COLO829 (cell line): ENCODE measurements around the gene S100PBP.
"Not testable (repeated sequence)": the region's sequence is repeated elsewhere in the genome, so short reads cannot be mapped to it uniquely, and the experiment has no call there.

ENCODE experiments used
- DNase-seq: peaks from one replicate; pipeline ENCODE4 v3.0.0; 2012; ENCODE audit warnings: low spot score

Gene S100PBP

DNA sequence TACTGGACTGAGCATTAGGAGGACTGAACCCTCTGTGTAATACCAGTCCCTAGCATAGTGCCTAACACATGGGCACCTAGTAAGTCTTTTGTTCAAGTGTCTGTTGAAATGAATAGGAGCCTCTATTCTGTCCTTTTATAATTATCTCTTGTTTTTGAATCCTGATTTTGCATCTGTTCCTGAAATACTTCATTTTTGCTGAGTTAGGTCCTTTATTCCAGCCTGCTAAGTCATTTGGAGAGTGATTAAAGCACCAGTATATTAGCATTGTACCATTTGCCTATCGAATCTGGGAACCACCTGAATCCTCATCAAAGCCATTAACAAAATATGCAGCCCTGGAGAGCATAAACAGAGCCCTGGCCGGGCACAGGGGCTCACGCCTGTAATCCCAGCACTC, 32.6 kb upstream of the S100PBP start:
- DNase-seq, result no peak

- peak; percentile 78 for DNase-seq
Measured at GRCh38 chr1:32786856-32787255, 30.6 kb upstream of the S100PBP start.

- DNase-seq, result peak; percentile 56
Measured at GRCh38 chr1:32789356-32789755, 28.1 kb upstream of the S100PBP start.

DNA sequence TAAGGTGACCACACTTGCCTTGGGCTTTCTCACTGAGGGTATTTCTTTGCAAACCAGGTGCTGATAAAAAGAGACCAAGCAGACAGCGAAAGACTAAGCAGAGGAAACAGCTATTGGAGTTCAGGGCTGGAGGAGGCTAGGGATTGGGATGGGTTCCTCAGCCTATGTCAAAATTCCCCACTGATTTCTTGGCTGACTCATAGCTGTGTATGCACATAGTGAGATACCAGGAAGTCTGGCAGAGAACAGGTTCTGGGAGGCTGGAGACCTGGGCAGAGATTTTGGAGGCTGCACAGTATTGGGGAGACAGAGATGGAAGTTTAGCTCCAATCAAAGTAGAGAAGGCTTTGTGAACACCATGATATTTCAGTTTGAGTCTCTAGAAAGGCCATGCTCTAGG, 25.6 kb upstream of the S100PBP start:
- DNase-seq, result no peak

DNA sequence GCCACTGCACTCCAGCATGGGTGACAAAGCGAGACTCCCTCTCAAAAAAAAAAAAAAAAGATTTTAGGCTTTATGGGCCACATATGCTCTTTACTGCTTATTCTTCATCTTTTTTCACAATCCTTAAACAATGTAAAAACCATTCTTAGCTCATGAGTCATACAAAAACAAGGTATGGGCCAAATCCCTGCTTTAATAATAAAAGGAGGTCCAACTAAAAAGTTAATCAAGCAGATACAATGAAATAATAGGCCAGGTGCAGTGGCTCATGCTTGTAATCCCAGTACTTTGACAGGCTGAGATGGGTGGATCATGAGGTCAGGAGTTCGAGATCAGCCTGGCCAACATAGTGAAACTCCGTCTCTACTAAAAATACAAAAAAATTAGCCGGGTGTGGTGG, 21.7 kb upstream of the S100PBP start:
- DNase-seq, result not testable (repeated sequence)

- no peak for DNase-seq
Measured at GRCh38 chr1:32797456-32797855, 20.0 kb upstream of the S100PBP start.

GRCh38 chr1:32798191-32798590, 19.3 kb upstream of the S100PBP start:
- DNase-seq, result no peak

DNA sequence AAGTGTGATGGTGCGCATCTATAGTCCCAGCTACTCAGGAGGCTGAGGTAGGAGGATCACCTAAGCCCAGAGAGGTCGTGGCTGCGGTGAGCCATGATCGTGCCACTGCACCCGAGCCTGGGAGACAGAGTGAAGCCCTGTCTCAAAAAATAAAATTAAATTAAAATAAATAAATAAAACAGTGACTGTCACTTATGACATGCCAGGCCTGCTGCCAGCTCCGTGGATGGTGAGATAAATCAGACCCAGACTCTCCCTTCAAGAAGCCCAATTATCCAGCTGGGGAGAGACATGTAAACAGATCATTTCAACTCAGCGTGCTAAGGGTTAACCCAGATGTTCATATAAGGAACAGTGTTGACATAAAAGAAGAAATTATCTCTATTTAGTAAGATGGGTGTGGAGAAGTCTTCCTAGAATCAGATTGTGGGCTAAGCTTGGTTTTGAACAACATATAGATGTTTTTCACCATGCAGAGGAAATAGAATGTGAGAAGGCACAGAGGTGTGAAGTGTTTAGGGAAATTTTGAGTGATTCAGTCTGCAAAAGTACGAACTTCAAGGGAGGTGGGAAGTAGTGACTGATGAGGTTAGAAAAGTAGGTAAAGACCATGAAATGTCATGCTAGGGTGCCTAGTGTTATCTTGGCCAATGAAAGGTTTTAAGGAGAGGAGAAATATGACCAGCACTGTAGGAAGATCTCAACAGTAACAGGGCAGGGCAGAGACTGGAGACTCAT, 18.6 kb upstream of the S100PBP start:
- no peak for DNase-seq

DNA sequence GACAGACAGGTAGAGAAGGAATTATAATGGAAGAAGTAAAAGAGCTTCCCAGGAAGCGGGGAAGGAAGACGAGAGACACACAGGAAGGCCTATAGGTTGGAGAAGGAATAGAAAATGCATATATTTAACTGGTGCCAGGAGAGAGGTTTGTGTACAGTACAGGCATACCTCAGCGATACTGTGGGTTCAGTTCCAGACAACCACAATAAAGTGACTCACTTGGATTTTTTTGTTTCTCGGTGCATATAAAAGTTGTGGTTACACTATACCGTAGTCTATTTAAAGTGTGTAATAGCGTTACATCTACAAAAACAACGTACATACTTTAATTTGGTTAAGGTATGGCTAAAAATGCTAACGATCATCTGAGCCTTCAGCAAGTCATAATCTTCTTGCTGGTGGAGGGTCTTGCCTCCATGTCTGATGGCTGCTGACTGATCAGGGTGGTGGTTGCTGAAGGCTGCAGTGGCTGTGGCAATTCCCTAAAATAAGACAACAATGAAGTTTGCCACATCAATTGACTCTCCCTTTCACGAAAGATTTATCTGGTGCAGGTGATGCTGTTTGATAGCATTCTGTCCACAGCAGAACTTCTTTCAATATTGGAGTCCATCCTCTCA, 16.2 kb upstream of the S100PBP start:
- no peak for DNase-seq

GRCh38 chr1:32804460-32804859, 13.0 kb upstream of the S100PBP start:
- DNase-seq, result not testable (repeated sequence)

DNA sequence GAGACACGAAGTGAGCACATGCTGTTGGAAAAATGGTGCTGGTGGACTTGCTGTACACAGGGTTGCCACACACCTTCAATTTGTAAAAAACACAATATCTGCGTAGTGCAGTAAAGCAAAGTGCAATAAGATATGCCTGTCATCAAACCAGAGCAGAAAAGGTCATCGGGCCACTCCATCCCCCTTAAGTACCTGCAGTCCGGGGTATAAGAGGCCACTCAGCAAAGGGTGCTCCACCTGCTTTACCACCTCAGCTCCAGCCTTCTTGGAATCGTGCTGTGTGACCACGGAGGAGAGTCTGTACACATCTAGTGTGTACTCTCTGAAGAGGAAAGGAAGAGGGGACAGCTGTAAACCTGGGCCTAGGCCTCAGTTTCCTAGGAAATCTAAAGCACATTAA, 11.2 kb upstream of the S100PBP start:
- DNase-seq, result no peak

GRCh38 chr1:32806910-32807523, 10.4 kb upstream of the S100PBP start:
- no peak for DNase-seq

- no peak for DNase-seq
Measured at GRCh38 chr1:32808580-32808979, 8.9 kb upstream of the S100PBP start.

GRCh38 chr1:32810358-32810757, 7.1 kb upstream of the S100PBP start:
- no peak for DNase-seq

DNA sequence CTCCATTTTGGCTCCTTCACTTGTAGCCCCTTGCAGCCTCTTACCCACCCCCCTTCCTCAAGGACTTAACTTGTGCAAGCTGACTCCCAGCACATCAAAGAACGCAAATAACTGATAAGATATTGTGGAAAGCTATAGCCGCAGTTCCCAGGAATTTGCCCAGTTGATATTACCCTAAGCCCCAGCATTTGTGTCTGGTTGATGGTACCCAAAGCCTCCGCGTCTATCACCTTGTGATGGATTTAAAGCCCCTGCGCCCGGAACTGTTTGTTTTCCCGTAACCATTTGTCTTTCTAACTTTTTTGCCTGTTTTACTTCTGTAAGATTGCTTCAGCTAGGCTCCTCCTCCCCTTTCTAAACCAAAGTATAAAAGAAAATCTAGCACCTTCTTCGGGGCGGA, 6.2 kb upstream of the S100PBP start:
- no peak for DNase-seq

- no peak for DNase-seq
Measured at GRCh38 chr1:32811917-32812316, 5.5 kb upstream of the S100PBP start.

GRCh38 chr1:32813941-32814739, 3.3 kb upstream of the S100PBP start:
- DNase-seq, result no peak

- DNase-seq, result peak; percentile 21
Measured at GRCh38 chr1:32816676-32817158, 736 bp upstream of the S100PBP start.

DNA sequence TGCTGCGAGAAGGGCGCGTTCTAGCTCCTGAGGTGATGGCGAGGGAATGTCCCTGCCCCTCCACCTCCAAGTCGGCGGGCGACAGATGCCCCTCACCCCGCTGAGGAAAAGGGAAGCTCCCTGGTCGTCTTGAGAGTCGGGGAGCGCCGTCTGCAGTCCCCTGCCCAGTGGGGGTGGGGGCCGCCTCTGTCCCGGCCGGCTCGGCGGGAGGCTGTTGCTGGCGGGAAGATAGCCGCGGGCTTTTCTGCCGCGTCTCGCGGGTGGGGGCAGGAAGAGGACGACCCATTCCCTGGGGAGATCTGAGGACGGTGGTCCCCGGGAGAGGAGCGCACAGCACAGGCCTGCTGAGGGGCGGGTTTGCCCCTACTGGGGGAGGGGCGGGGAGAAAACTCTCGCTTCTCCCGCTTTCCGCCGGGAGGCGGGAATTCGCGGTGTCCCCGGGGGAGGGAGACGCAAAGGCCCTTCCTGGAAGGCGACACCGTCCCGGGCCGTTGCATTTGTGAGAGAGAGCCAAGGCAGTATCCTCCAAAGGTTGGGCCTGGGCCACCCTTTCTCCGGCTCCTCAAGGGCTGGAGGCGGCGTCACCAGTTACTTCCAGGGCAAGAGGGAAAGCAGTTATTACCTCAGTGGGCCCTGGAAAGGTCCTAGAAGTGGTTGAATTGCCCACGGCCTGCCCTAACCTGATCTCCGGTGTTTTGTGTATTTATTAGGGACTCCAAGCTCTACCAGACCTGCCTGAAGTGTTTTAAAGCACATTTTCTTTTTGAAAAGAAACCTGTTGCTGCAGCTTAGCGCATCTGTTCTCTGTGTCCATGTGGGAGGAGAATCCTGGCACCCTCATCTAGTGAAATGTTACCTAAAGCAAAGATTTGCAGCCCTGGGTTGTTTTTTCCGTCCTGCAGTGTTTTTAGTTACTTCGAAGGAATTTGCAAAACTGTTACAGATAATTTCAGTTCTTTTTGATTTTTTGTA, 648 bp downstream of the S100PBP start:
- peak; percentile 67 for DNase-seq

GRCh38 chr1:32818804-32819541, 1.5 kb downstream of the S100PBP start:
- no peak for DNase-seq

- no peak for DNase-seq
Measured at GRCh38 chr1:32825181-32825580, 7.7 kb downstream of the S100PBP start.
